ENCODE measurements around the gene RAD21L1. TPM values are rescaled to one million over a fixed set of nuclear protein-coding genes. Genes with fewer than 3 reads are reported as not detected.

The RAD21L1 gene
- total RNA-seq, 4 donors from 2014 or later = 0.34 TPM; not detected in 3

DNA sequence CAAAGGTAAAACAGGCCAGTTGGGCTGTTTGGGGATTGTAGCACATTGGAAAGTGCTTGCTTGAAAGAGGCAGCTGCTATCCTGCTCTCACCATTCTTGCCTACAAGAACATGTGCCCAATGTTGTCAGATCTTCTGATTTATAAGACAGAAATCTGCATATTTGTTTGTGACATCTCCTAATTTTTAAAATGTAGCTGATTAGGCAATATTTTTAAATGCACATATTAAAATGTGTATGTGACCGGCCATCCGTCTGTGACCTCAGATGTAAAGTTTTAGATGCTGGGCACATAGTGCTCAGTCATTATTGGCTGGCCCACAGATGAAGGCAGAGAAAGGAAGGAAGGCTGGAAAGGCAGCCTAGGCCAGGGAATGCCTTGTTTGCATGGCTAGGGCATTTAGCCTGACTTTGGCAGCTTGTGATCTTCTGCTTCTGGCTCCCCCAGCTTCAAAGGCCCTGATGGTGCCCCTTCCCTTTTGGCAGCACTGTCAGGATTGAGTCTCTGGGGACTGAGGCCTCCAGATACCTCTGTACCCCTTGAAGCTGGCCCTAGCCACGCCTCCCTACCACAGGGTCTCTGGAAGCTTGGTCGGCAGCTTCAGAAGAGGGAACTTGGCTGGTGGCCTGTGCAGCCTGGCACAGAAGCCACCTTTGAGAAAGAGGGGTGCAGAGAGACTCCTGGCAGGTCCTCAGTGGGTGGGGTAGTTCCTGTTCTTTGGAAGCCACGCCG lies 46.7 kb downstream of the RAD21L1 start:
- no peaks in the 10 kb centered on the region for H3K4me1 ChIP-seq
- TF ChIP-seq EP300 (IDR thresholded peaks at IDR 0.05) (no peak), POLR2AphosphoS5 (IDR thresholded peaks at IDR 0.05) (no peak), POLR2A (IDR thresholded peaks at IDR 0.05) (no peak)
- TF ChIP-seq, protein P1, sequence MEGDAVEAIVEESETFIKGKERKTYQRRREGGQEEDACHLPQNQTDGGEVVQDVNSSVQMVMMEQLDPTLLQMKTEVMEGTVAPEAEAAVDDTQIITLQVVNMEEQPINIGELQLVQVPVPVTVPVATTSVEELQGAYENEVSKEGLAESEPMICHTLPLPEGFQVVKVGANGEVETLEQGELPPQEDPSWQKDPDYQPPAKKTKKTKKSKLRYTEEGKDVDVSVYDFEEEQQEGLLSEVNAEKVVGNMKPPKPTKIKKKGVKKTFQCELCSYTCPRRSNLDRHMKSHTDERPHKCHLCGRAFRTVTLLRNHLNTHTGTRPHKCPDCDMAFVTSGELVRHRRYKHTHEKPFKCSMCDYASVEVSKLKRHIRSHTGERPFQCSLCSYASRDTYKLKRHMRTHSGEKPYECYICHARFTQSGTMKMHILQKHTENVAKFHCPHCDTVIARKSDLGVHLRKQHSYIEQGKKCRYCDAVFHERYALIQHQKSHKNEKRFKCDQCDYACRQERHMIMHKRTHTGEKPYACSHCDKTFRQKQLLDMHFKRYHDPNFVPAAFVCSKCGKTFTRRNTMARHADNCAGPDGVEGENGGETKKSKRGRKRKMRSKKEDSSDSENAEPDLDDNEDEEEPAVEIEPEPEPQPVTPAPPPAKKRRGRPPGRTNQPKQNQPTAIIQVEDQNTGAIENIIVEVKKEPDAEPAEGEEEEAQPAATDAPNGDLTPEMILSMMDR (IDR thresholded peaks at IDR 0.05) = no peak
- WGBS = 71% methylated on average over 6 of the region's 6 CpGs
- no peaks in the 10 kb centered on the region for H3K9me3 ChIP-seq
- H3K36me3 ChIP-seq = no peaks in the 10 kb centered on the region
- no peak overlapping the region for H3K4me3 ChIP-seq
- H3K27me3 ChIP-seq = no peaks in the 10 kb centered on the region
- DNase-seq (ENCODE audit: low spot score in 2 of 2) = no peak
- H3K27ac ChIP-seq = no peak overlapping the region

DNA sequence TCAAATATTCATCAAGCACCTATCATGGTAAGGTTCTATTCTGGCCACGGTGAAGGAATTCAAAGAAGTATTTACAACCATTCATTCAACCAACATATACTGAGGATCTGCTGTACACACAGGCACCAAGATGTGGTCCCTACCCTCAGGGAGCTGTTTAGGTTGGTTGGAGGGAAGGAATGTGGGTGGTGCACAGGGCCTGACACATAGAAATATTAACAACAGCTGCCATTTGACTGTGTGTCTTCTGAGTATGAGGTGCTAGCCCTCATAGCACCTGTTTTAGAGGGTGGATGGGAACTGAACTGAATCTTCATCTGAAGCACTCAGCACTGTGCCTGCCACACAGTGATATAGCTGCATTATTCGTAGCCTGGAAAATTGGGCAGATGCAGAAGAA lies 47.5 kb downstream of the RAD21L1 start:
- no peak overlapping the region for H3K27ac ChIP-seq

DNA sequence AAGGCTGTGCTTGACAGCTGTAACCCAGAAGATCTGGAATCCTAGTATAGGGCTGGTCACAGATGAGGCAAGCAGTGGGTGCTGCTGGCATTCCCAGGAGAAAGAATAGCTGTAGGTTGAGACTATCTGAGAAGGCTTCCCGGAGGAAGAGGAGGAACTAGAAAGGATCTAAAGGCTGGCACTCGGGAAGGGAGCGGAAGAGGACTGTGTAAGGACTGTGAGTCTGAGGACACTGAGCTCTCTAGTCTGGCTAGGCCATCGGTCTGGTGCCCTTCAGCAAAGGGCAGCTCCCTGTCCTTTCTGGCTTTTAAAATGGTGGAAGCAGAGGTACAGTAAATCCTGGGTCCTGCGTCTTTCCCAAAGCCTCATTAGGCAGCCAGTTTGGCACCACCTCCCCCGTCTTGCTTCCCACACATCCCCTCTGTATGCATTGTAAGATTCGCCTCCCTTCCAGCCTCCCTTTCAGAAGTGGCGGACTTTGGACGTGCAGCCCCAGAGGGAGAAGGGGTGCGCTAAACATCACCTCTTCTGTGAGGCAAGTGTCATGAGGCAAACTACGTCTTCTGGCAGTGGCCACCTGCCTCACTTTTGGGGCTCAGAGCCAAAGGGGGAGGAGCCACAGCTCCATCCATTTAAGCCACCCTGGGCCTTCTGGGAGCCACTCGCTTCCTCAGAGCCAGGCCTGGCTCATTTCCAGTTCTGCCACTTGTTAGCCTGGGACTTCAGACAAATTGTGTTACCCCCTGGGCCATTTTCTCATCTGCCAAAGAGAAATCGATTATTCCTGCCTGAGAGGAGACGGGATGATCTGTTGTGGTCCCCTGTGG lies 48.9 kb downstream of the RAD21L1 start:
- H3K9me3 ChIP-seq = no peaks in the 10 kb centered on the region
- no peaks in the 10 kb centered on the region for H3K36me3 ChIP-seq
- no peak for DNase-seq (ENCODE audit: low spot score in 2 of 2)
- no peaks in the 10 kb centered on the region for H3K4me1 ChIP-seq
- WGBS = 91% methylated on average over 14 of the region's 14 CpGs
- no peak overlapping the region for H3K27ac ChIP-seq
- no peaks in the 10 kb centered on the region for H3K27me3 ChIP-seq
- no peak overlapping the region for H3K4me3 ChIP-seq
- TF ChIP-seq POLR2A (IDR thresholded peaks at IDR 0.05) (no peak), POLR2AphosphoS5 (IDR thresholded peaks at IDR 0.05) (no peak), EP300 (IDR thresholded peaks at IDR 0.05) (no peak)
- TF ChIP-seq, protein P1 (IDR thresholded peaks at IDR 0.05) = no peak

More for the DNA sequence above, 47.5 kb downstream of the RAD21L1 start:
- H3K9me3 ChIP-seq = no peaks in the 10 kb centered on the region
- DNase-seq (ENCODE audit: low spot score in 2 of 2) = no peak
- H3K4me3 ChIP-seq = no peak overlapping the region
- H3K27me3 ChIP-seq = no peaks in the 10 kb centered on the region
- TF ChIP-seq EP300 (IDR thresholded peaks at IDR 0.05) = no peak
- TF ChIP-seq, protein P1 (IDR thresholded peaks at IDR 0.05) = no peak
- no peaks in the 10 kb centered on the region for H3K4me1 ChIP-seq
- H3K36me3 ChIP-seq = no peaks in the 10 kb centered on the region
- 75% methylated on average over 2 of the region's 2 CpGs for WGBS

DNA sequence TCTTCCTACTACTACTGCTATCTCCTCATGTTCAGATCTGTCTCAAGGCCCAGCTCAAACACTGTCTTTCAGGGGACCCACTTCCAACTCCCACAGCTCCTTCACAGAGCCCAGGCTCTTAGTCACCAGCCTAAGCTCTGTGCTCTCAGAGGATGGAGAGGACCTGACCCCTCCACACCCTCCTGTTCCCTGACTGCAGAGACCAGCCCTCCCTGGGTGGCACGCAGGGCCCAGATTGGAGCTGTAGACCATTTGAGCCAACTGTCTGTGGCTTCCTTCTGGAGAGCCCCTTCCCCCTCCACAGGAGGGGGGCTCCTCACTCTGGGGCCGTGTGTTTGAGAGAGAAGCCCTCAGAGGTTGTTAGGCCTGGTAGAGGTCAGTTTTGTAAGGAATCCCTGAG lies 50.1 kb downstream of the RAD21L1 start:
- Histone ChIP-seq H3K36me3 (no peaks in the 10 kb centered on the region), H3K27me3 (no peaks in the 10 kb centered on the region), H3K9me3 (no peaks in the 10 kb centered on the region), H3K27ac (no peak overlapping the region), H3K4me1 (no peaks in the 10 kb centered on the region), H3K4me3 (no peak overlapping the region)
- TF ChIP-seq POLR2AphosphoS5 (IDR thresholded peaks at IDR 0.05) (no peak), POLR2A (IDR thresholded peaks at IDR 0.05) (no peak), EP300 (IDR thresholded peaks at IDR 0.05) (no peak)
- TF ChIP-seq, protein P1 (IDR thresholded peaks at IDR 0.05) = no peak
- 71% methylated on average over 2 of the region's 2 CpGs for WGBS
- no peak for DNase-seq (ENCODE audit: low spot score in 2 of 2)
